ENCODE measurements around the gene FCGR3B. TPM values are rescaled to one million over a fixed set of nuclear protein-coding genes. Genes with fewer than 3 reads are reported as not detected.
"Not testable (repeated sequence)": the region's sequence is repeated elsewhere in the genome, so short reads cannot be mapped to it uniquely, and the experiment has no call there.

Gene FCGR3B
- total RNA-seq, 3 donors from 2014 or later, result 0.32 to 3.9 (median 3.8) TPM

DNA sequence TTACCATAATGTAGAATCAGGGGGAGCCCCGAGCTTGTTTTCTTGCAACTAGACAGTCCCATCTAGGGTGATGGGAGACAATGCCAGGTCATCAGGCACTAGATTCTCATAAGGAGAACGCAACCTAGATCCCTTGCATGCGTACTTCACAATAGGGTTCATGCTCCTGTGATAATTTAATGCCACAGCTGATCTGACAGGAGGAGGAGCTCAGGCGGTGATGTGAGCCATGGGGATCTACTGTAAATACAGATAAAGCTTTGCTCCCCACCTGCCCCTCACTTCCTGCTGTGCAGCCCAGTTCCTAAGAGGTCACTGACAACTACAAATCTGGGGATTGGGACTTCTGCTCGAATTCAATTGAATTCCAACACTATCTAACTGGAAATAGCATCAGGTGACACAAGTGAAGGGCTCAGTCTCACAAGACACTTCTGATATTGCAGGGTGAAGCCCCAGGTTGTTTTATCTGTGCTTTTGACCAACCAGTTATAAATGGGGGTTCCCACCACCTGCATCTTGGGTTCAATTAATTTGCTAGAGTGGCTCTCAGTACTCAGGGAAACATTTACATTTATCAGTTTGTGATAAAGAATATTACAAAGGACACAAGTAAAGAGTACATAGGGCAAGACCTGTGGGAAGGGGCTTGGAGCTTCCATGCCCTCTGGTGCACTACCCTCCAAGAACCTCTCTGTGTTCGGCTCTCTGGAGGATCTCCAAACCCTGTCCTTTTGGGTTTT is 7.4 kb upstream of the FCGR3B start:
- H3K27ac ChIP-seq; H3K9me3 ChIP-seq; intact Hi-C loops (cut with DNase I; ENCODE audit: low total_unique reads); DNase-seq (ENCODE audit: low spot score in 2 of 2); H3K4me1 ChIP-seq; H3K4me3 ChIP-seq; H3K36me3 ChIP-seq; H3K27me3 ChIP-seq: not testable (repeated sequence)

DNA sequence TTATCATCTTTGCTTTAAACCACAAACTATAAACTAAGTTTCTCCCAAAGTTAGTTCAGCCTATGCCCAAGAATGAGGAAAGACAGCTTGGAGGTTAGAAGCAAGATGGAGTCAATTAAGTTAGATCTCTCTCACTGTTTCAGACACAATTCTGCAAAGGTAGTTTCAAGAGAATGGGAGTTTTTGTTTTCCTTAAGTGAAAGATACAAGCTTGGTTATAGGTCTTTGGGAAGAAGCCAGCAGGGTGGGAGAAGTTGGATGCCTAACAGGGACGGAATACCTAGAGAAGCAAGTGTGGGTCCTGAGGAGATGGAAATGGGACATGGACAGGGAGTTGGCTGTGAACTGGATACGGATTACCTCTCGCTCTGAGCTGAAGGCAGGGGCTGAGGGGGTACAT is 6.0 kb upstream of the FCGR3B start:
- H3K27ac ChIP-seq; intact Hi-C loops (cut with DNase I; ENCODE audit: low total_unique reads); DNase-seq (ENCODE audit: low spot score in 2 of 2); H3K27me3 ChIP-seq; H3K4me1 ChIP-seq; H3K4me3 ChIP-seq; H3K36me3 ChIP-seq; H3K9me3 ChIP-seq: not testable (repeated sequence)

DNA sequence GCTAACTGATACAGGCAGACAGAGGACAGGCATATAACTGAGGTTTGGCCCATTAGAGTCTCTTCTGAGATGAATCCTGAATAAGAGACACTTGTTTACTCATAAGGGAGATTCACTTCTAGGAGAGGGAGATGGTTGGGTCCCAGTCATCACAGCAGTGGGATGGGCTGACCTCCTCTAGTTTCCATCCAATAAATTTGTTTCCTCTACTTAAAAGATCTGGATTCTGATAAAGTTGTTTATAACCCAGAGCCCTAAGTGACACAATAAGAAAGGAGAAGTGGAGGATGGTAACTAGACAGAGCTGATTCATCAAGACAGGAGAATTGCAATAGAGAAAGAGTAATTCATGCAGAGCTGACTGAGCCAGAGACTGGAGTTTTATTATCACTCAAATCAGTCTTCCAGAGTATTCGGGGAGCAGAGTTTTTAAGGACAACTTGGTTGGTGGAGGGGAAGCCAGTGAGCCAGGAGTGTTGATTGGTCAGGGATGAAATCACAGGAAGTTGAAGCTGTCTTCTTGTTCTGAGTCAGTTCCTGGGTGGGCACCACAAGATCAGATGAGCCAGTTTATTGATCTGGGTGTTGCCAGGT is 5.3 kb upstream of the FCGR3B start:
- DNase-seq (ENCODE audit: low spot score in 2 of 2); H3K27me3 ChIP-seq; H3K27ac ChIP-seq; H3K4me1 ChIP-seq; H3K9me3 ChIP-seq; intact Hi-C loops (cut with DNase I; ENCODE audit: low total_unique reads); H3K4me3 ChIP-seq; H3K36me3 ChIP-seq: not testable (repeated sequence)

DNA sequence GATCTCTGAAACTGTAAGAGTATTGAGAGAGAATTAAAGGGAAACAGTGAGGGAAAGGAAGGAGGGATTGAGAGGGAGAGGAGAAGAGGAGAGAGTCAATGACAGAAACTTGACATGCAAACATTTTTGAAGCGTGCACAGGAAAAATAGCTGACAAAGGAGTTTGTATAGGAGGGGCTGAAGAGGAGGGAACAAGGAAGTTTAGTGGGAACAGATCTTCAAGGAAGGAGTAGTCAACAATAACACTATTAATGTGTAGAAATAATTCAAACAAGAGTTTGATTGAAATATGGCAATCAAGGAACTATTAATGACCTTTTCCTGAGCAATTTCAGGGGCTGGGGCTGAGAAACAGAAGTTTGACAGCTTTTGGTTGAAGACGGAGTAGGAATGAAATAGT is 4.0 kb upstream of the FCGR3B start:
- H3K36me3 ChIP-seq; DNase-seq (ENCODE audit: low spot score in 2 of 2); H3K4me3 ChIP-seq; H3K27me3 ChIP-seq; H3K4me1 ChIP-seq; H3K9me3 ChIP-seq; H3K27ac ChIP-seq; intact Hi-C loops (cut with DNase I; ENCODE audit: low total_unique reads): not testable (repeated sequence)

DNA sequence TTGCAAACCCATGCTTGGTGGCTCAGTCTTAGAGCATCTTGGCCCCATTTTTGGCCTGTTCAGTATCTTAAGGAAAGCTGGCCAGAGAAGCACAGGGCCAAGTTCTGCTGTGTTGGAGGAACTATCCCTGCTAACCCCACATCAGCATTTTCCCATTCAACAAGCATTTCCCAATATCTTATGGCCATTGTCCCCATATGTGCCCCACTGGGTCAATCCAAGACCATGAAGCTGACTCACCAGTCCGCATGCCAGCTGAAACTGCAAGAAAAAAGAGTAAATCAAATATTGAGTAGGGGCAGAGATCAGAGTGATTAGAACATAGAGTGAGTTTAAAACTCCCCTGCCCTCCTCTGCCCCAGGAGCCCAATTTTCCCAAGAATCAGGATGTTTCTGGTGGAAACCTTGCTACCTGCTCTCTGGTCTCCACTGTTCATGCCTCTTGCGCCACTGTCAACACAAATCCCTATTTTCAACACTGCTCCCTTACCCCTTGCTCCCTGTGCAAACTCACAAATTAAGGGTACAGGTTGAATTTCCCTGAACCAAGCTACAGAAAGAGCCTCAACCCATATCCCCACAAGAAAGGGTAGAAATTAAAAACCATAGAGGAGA is 741 bp downstream of the FCGR3B start:
- H3K9me3 ChIP-seq, result not testable (repeated sequence)

DNA sequence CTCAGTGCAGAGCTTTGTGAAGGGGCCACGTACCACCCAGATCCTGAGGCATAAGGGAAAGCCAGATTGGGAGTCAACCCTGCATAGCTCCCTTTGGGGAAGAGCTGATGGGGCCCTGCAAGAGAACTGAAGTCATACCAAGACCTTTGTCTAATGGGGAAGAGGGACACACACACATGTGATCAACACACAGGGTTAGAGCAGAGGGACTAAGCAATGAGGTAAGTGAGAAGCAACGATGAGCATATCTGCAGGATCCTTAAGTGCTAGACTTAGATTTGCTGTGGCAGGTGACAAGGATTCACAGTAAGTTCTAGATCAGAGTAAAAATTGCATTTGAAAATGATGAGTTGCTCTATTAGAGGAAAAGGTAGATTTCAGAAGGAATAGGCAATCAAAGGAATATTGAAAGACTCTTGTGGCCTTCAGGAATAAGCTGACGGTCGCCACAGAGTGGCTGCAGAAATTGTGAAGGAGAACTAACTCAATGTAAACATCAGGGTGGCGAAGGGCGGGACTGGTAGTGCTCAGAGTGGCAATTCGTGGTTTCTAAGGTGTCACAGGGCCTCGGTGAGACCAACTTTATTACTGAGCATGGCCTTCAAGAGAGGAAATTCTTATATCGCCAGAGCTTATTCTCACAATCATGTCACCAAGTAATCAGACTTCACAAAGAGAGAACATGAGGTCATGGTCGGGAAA is 4.4 kb downstream of the FCGR3B start:
- intact Hi-C loops (cut with DNase I; ENCODE audit: low total_unique reads), result not testable (repeated sequence)

More for the DNA sequence above, 741 bp downstream of the FCGR3B start:
- intact Hi-C loops (cut with DNase I; ENCODE audit: low total_unique reads); H3K27ac ChIP-seq; H3K36me3 ChIP-seq; H3K27me3 ChIP-seq; H3K4me1 ChIP-seq; DNase-seq (ENCODE audit: low spot score in 2 of 2); H3K4me3 ChIP-seq: not testable (repeated sequence)

DNA sequence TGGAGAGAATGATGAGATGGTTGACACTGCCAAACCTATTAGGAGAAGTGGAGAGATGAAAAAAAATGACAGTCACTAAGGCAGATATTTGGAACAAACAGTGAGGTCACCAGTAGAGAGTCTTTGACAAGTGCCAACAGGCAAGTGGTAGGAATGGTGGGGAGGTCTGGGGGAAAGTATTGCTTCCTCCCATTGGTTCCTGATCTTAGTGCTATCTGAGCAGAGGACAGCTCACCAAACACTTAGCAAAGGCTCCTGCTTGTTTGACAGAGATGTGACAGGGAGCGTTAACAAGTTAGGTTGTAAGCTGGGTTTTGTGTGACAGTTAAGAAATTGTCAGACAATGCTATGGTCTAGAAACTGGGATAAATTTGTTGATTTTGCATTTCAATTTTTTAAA is 6.4 kb downstream of the FCGR3B start:
- H3K4me3 ChIP-seq; H3K36me3 ChIP-seq; H3K4me1 ChIP-seq; H3K27ac ChIP-seq; H3K27me3 ChIP-seq; intact Hi-C loops (cut with DNase I; ENCODE audit: low total_unique reads); H3K9me3 ChIP-seq; DNase-seq (ENCODE audit: low spot score in 2 of 2): not testable (repeated sequence)

More for the DNA sequence above, 4.4 kb downstream of the FCGR3B start:
- H3K27me3 ChIP-seq; H3K4me3 ChIP-seq; H3K9me3 ChIP-seq; H3K36me3 ChIP-seq; H3K27ac ChIP-seq; DNase-seq (ENCODE audit: low spot score in 2 of 2); H3K4me1 ChIP-seq: not testable (repeated sequence)

DNA sequence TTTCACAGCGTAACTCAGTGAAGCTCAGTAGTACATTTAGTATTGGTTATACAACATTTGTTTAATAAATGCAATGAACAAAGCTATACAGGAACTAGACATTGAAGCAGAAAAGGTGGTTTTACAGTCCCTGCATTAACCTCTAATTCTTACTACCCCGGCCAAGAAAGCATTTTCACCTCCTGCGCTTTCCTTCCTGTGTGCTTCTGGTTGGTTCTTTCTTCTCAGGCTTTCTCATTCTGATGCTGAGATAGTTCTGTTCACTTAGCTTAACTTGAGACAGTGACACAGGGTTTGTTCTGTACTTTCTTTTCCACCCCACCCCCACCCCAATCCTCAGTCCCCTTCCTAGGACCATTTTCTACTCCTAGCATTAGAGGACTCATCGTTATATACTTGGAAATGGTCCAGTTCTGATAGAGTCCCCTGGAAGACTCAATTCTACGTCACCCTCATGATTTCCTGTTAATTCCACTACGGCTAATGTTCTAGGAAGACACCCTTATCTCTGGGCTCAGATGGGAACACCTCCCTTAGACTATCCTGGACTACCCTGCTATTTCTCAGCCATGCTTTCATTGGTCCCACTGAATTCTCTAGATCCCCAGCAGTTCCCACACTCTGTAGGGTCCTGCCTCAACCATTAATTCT is 7.5 kb downstream of the FCGR3B start:
- H3K27me3 ChIP-seq; H3K9me3 ChIP-seq; DNase-seq (ENCODE audit: low spot score in 2 of 2); H3K4me3 ChIP-seq; intact Hi-C loops (cut with DNase I; ENCODE audit: low total_unique reads); H3K4me1 ChIP-seq; H3K27ac ChIP-seq; H3K36me3 ChIP-seq: not testable (repeated sequence)

DNA sequence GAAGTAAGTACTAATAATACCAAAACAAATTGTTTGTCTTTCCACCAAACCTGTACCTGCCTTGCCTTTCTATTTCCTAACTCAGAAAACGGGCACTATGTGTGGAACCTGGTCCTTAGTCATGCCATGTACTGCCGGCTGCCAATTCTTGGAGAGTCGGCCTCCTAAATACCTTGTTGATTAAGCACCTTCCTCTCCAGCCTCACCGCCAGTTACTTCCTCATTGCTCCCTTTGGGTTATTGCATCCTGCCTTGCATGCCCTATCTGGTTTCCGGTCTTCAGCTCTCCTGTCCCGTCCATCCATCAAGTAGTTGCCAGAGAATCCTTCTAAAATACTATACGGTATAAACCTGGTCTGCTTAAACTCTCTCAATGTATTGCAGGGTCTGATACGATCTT is 8.9 kb downstream of the FCGR3B start:
- intact Hi-C loops (cut with DNase I; ENCODE audit: low total_unique reads); H3K36me3 ChIP-seq; H3K9me3 ChIP-seq; H3K27ac ChIP-seq; H3K4me1 ChIP-seq; DNase-seq (ENCODE audit: low spot score in 2 of 2); H3K27me3 ChIP-seq: not testable (repeated sequence)
- peak overlapping the region in 1 of 3 donors; percentile 50 for H3K4me3 ChIP-seq
